CD4-positive, CD25-positive, alpha-beta regulatory T cell (primary cell): ENCODE measurements around the gene FANCG. TPM values are rescaled to one million over a fixed set of nuclear protein-coding genes. Genes with fewer than 3 reads are reported as not detected.
A peak's percentile ranks its signal among the peaks of the same experiment; 100 is the strongest.

Experiments
- ATAC-seq, 2 donors: fragments of 150-1000 bp; cut with Tn5 transposase; one replicate each; pipeline ENCODE4 v1.10.0; 2021; ENCODE audit warnings: low read depth in 2 of 2, moderate number of reproducible peaks in 2 of 2, moderate library complexity in 1 of 2
- DNase-seq, 3 donors: peaks; one replicate each; pipeline versions ENCODE4 v3.0.0 to v3.0.0-alpha.2; 2012 to 2022; ENCODE audit warnings: mixed read lengths in 1 of 3
- H3K27ac ChIP-seq: one replicate; pipeline ENCODE4 v1.7.0; 2013; ENCODE audit warnings: mild to moderate bottlenecking, low read length; ENCODE audit not compliant: insufficient read depth, poor library complexity, severe bottlenecking
- H3K27me3 ChIP-seq: one replicate; pipeline ENCODE4 v1.7.0; 2013; ENCODE audit warnings: low read length; ENCODE audit not compliant: control insufficient read depth, insufficient read depth
- H3K36me3 ChIP-seq: one replicate; pipeline ENCODE4 v1.7.0; 2013; ENCODE audit warnings: mild to moderate bottlenecking, low read length, moderate library complexity; ENCODE audit not compliant: control insufficient read depth, insufficient read depth
- H3K4me1 ChIP-seq: 2 replicates; pipeline ENCODE4 v1.7.0; 2013; ENCODE audit warnings: mild to moderate bottlenecking, low read length; ENCODE audit not compliant: insufficient read depth, control insufficient read depth, poor library complexity, severe bottlenecking
- H3K4me3 ChIP-seq: one replicate; pipeline ENCODE4 v1.7.0; 2013; ENCODE audit warnings: low read depth, mild to moderate bottlenecking, low read length, moderate library complexity
- H3K9me3 ChIP-seq, 2 experiments: 1 replicate in 1 of 2; 2 replicates in 1 of 2; pipeline ENCODE4 v1.7.0; 2013; ENCODE audit warnings: low read length in 2 of 2, mild to moderate bottlenecking in 1 of 2, moderate library complexity in 1 of 2; ENCODE audit not compliant: control insufficient read depth in 2 of 2
- H3K27ac Mint-ChIP-seq, 3 donors: one replicate each; pipeline ENCODE4 v1.8.0; 2020 to 2022; ENCODE audit warnings: mild to moderate bottlenecking in 3 of 3, mixed read lengths in 3 of 3, moderate library complexity in 2 of 3
- H3K27me3 Mint-ChIP-seq: one replicate; pipeline ENCODE4 v1.8.0; 2022; ENCODE audit warnings: mild to moderate bottlenecking, mixed read lengths
- H3K36me3 Mint-ChIP-seq: one replicate; pipeline ENCODE4 v1.8.0; 2020; ENCODE audit warnings: mixed read lengths
- H3K4me1 Mint-ChIP-seq, 4 donors: one replicate each; pipeline ENCODE4 v1.8.0; 2020 to 2022; ENCODE audit warnings: mixed read lengths in 4 of 4, mild to moderate bottlenecking in 1 of 4
- H3K4me3 Mint-ChIP-seq, 4 donors: one replicate each; pipeline ENCODE4 v1.8.0; 2020 to 2022; ENCODE audit warnings: mild to moderate bottlenecking in 4 of 4, mixed read lengths in 4 of 4, moderate library complexity in 3 of 4
- H3K9me3 Mint-ChIP-seq, 7 donors: one replicate each; pipeline ENCODE4 v1.8.0; 2020 to 2022; ENCODE audit warnings: mixed read lengths in 7 of 7, mild to moderate bottlenecking in 3 of 7, moderate library complexity in 2 of 7
- polyA plus RNA-seq, 4 donors: library from polyadenylated mRNA; unstranded; fragments of 300-500 nt; fragmentation: Illumina TruSeq; gene quantifications; one replicate each; pipeline ENCODE4 v1.2.3, GENCODE V29; 2021
- total RNA-seq: library from RNA; stranded (reverse); gene quantifications from one replicate; pipeline ENCODE4 v1.2.3, GENCODE V29; 2022

The FANCG gene
- total and polyA plus RNA-seq, 5 donors from 2014 or later: 8.6 to 23.7 (median 10.2) TPM

- peak overlapping the region; percentile 75 for H3K4me3 ChIP-seq
Measured at GRCh38 chr9:35112257-35113020, 32.7 kb upstream of the FANCG start.

GRCh38 chr9:35111001-35111933 lies 31.5 kb upstream of the FANCG start:
- peak overlapping the region; percentile 66 to 87 (median 84) for H3K4me3 Mint-ChIP-seq
- ATAC-seq: peak; percentile 83
- H3K4me1 Mint-ChIP-seq: peaks cover 5 to 70% (median 42%) of the 10 kb centered on the region in 4 donors
- Histone ChIP-seq H3K27me3 (no peaks in the 10 kb centered on the region), H3K27ac (peak overlapping the region; percentile 75), H3K36me3 (peaks cover 4% of the 10 kb centered on the region), H3K4me3 (peak overlapping the region; percentile 75), H3K9me3 (no peaks in the 10 kb centered on the region), H3K4me1 (peaks cover 46% of the 10 kb centered on the region)
- H3K36me3 Mint-ChIP-seq: peaks cover 3% of the 10 kb centered on the region
- peak overlapping the region; percentile 85 to 95 (median 89) for H3K27ac Mint-ChIP-seq
- H3K27me3 Mint-ChIP-seq: no peaks in the 10 kb centered on the region
- H3K9me3 Mint-ChIP-seq: no peaks in the 10 kb centered on the region
- peak; percentile 94 to 99 (median 95) for DNase-seq

More at GRCh38 chr9:35112257-35113020, 32.7 kb upstream of the FANCG start:
- Mint-ChIP-seq H3K27me3 (peaks cover 4% of the 10 kb centered on the region), H3K36me3 (peaks cover 3% of the 10 kb centered on the region), H3K4me3 (peak overlapping the region; percentile 66 to 87 (median 84)), H3K27ac (peak overlapping the region; percentile 85 to 95 (median 89)), H3K4me1 (peaks cover 5 to 77% (median 49%) of the 10 kb centered on the region in 4 donors), H3K9me3 (no peaks in the 10 kb centered on the region)
- Histone ChIP-seq H3K9me3 (no peaks in the 10 kb centered on the region), H3K4me1 (peaks cover 51% of the 10 kb centered on the region), H3K27me3 (no peaks in the 10 kb centered on the region), H3K36me3 (no peaks in the 10 kb centered on the region), H3K27ac (peak overlapping the region; percentile 75)
- DNase-seq (no peak), ATAC-seq (no peak)

- ATAC-seq (no peak), DNase-seq (no peak)
- Mint-ChIP-seq H3K36me3 (peaks cover 8% of the 10 kb centered on the region), H3K4me3 (peak overlapping the region; percentile 38 to 85 (median 74)), H3K27ac (peak overlapping the region; percentile 85 to 94 (median 89)), H3K27me3 (no peaks in the 10 kb centered on the region), H3K9me3 (no peaks in the 10 kb centered on the region), H3K4me1 (peaks cover 5 to 60% (median 36%) of the 10 kb centered on the region in 4 donors)
- H3K9me3 ChIP-seq: no peaks in the 10 kb centered on the region
- peak overlapping the region; percentile 41 for H3K4me3 ChIP-seq
- H3K27me3 ChIP-seq: no peaks in the 10 kb centered on the region
- peak overlapping the region; percentile 75 for H3K27ac ChIP-seq
- H3K4me1 ChIP-seq: peaks cover 39% of the 10 kb centered on the region
- H3K36me3 ChIP-seq: peaks cover 9% of the 10 kb centered on the region
Measured at GRCh38 chr9:35110327-35110761, 30.6 kb upstream of the FANCG start.

GRCh38 chr9:35108946-35109575 lies 29.3 kb upstream of the FANCG start:
- peak overlapping the region in 2 of 3 donors; percentile 44 to 86 for H3K27ac Mint-ChIP-seq
- Histone ChIP-seq H3K27me3 (no peaks in the 10 kb centered on the region), H3K4me3 (no peak overlapping the region), H3K9me3 (no peaks in the 10 kb centered on the region), H3K36me3 (peaks cover 15% of the 10 kb centered on the region), H3K27ac (no peak overlapping the region), H3K4me1 (peaks cover 26% of the 10 kb centered on the region)
- H3K4me1 Mint-ChIP-seq: peaks cover 5 to 47% (median 26%) of the 10 kb centered on the region in 4 donors
- no peaks in the 10 kb centered on the region for H3K27me3 Mint-ChIP-seq
- H3K36me3 Mint-ChIP-seq: peaks cover 8% of the 10 kb centered on the region
- ATAC-seq (no peak), DNase-seq (no peak)
- H3K9me3 Mint-ChIP-seq: no peaks in the 10 kb centered on the region
- H3K4me3 Mint-ChIP-seq: peak overlapping the region in 2 of 4 donors; percentile 74 to 80

- Histone ChIP-seq H3K36me3 (peaks cover 15% of the 10 kb centered on the region), H3K27me3 (no peaks in the 10 kb centered on the region), H3K9me3 (no peaks in the 10 kb centered on the region), H3K4me3 (no peak overlapping the region), H3K4me1 (peaks cover 23% of the 10 kb centered on the region), H3K27ac (no peak overlapping the region)
- Mint-ChIP-seq H3K9me3 (no peaks in the 10 kb centered on the region), H3K36me3 (peaks cover 8% of the 10 kb centered on the region), H3K27ac (peak overlapping the region in 1 of 3 donors; percentile 86), H3K27me3 (no peaks in the 10 kb centered on the region), H3K4me3 (peak overlapping the region in 1 of 4 donors; percentile 80), H3K4me1 (peaks cover 0 to 45% (median 22%) of the 10 kb centered on the region in 4 donors)
- ATAC-seq (no peak), DNase-seq (no peak)
Measured at GRCh38 chr9:35108461-35108860, 28.7 kb upstream of the FANCG start.

GRCh38 chr9:35107297-35108290 lies 27.9 kb upstream of the FANCG start:
- H3K27ac ChIP-seq: no peak overlapping the region
- H3K36me3 Mint-ChIP-seq: peaks cover 12% of the 10 kb centered on the region
- H3K9me3 Mint-ChIP-seq: no peaks in the 10 kb centered on the region
- DNase-seq (no peak), ATAC-seq (no peak)
- peaks cover 6 to 45% (median 27%) of the 10 kb centered on the region in 4 donors for H3K4me1 Mint-ChIP-seq
- H3K4me3 ChIP-seq: no peak overlapping the region
- H3K9me3 ChIP-seq: no peaks in the 10 kb centered on the region
- peaks cover 15% of the 10 kb centered on the region for H3K36me3 ChIP-seq
- no peak overlapping the region for H3K4me3 Mint-ChIP-seq
- H3K27me3 ChIP-seq: no peaks in the 10 kb centered on the region
- no peak overlapping the region for H3K27ac Mint-ChIP-seq
- no peaks in the 10 kb centered on the region for H3K27me3 Mint-ChIP-seq
- peaks cover 29% of the 10 kb centered on the region for H3K4me1 ChIP-seq
